Trophoblast cell (in vitro differentiated cells and primary cell): ENCODE data around the gene MAP2.

Experiments
- DNase-seq, 2 donors: peaks; one replicate each; pipeline ENCODE4 v3.0.0-alpha.2; 2016
- H2AFZ ChIP-seq: 2 replicates; pipeline ENCODE4 v1.6.1; 2013; ENCODE audit warnings: low read length, moderate library complexity, mild to moderate bottlenecking; ENCODE audit not compliant: insufficient read depth, poor library complexity
- H2AK5ac ChIP-seq: 2 replicates; pipeline ENCODE4 v1.6.1; 2013; ENCODE audit warnings: mild to moderate bottlenecking, low read length
- H2BK120ac ChIP-seq: 2 replicates; pipeline ENCODE4 v1.6.1; 2013; ENCODE audit warnings: low read length, mild to moderate bottlenecking, moderate library complexity; ENCODE audit not compliant: insufficient read depth, poor library complexity
- H2BK12ac ChIP-seq: 2 replicates; pipeline ENCODE4 v1.6.1; 2013; ENCODE audit warnings: mild to moderate bottlenecking, low read length, moderate library complexity
- H2BK5ac ChIP-seq: 2 replicates; pipeline ENCODE4 v1.6.1; 2013; ENCODE audit warnings: low read length, low read depth, moderate library complexity, mild to moderate bottlenecking; ENCODE audit not compliant: poor library complexity
- H3K14ac ChIP-seq: 2 replicates; pipeline ENCODE4 v1.6.1; 2013; ENCODE audit warnings: mild to moderate bottlenecking, low read length
- H3K18ac ChIP-seq: 2 replicates; pipeline ENCODE4 v1.6.1; 2013; ENCODE audit warnings: mild to moderate bottlenecking, low read length
- H3K23ac ChIP-seq: 2 replicates; pipeline ENCODE4 v1.6.1; 2013; ENCODE audit warnings: low read length
- H3K27ac ChIP-seq: 2 replicates; pipeline ENCODE4 v1.5.1; 2013; ENCODE audit warnings: low read depth, mild to moderate bottlenecking, inconsistent platforms, low read length, moderate library complexity
- H3K27me3 ChIP-seq: 2 replicates; pipeline ENCODE4 v1.6.1; 2013; ENCODE audit warnings: inconsistent platforms, mild to moderate bottlenecking, low read length, moderate library complexity; ENCODE audit not compliant: insufficient read depth
- H3K36me3 ChIP-seq, 2 experiments: 1 replicate in 1 of 2; 2 replicates in 1 of 2; pipeline ENCODE4 v1.6.1; 2013; ENCODE audit warnings: low read length in 2 of 2, mild to moderate bottlenecking in 2 of 2, moderate library complexity in 1 of 2; ENCODE audit not compliant: insufficient read depth in 2 of 2, control insufficient read depth in 1 of 2
- H3K4ac ChIP-seq: 2 replicates; pipeline ENCODE4 v1.6.1; 2013; ENCODE audit warnings: low read depth, mild to moderate bottlenecking, low read length, moderate library complexity
- H3K4me1 ChIP-seq, 2 experiments: 1 replicate in 1 of 2; 2 replicates in 1 of 2; pipeline ENCODE4 v1.6.1; 2013; ENCODE audit warnings: low read length in 2 of 2, mild to moderate bottlenecking in 2 of 2, moderate library complexity in 1 of 2; ENCODE audit not compliant: insufficient read depth in 2 of 2, control insufficient read depth in 1 of 2
- H3K4me2 ChIP-seq: 2 replicates; pipeline ENCODE4 v1.6.1; 2013; ENCODE audit warnings: inconsistent platforms, mild to moderate bottlenecking, low read length, moderate library complexity
- H3K4me3 ChIP-seq: 2 replicates; pipeline ENCODE4 v1.5.1; 2013; ENCODE audit warnings: mild to moderate bottlenecking, low read depth, low read length, inconsistent platforms
- H3K79me1 ChIP-seq: one replicate; pipeline ENCODE4 v1.6.1; 2013; ENCODE audit warnings: low read length
- H3K79me2 ChIP-seq: 2 replicates; pipeline ENCODE4 v1.6.1; 2013; ENCODE audit warnings: low read length, mild to moderate bottlenecking; ENCODE audit not compliant: control insufficient read depth, insufficient read depth, poor library complexity
- H3K9ac ChIP-seq: 2 replicates; pipeline ENCODE4 v1.6.1; 2013; ENCODE audit warnings: mild to moderate bottlenecking, low read length
- H3K9me3 ChIP-seq: 2 replicates; pipeline ENCODE4 v1.6.1; 2013; ENCODE audit warnings: low read depth, mild to moderate bottlenecking, control low read depth, inconsistent platforms, low read length; ENCODE audit not compliant: insufficient read depth
- H4K12ac ChIP-seq: 2 replicates; pipeline ENCODE4 v1.6.1; 2013; ENCODE audit warnings: low read depth, mild to moderate bottlenecking, low read length, moderate library complexity
- H4K8ac ChIP-seq: 2 replicates; pipeline ENCODE4 v1.6.1; 2013; ENCODE audit warnings: low read depth, mild to moderate bottlenecking, low read length, moderate library complexity
- H4K91ac ChIP-seq: one replicate; pipeline ENCODE4 v1.6.1; 2013; ENCODE audit warnings: low read depth, mild to moderate bottlenecking, low read length, moderate library complexity
- WGBS: extraction: QIAGEN DNeasy Blood & Tissue Kit; methylation state at CpG from one replicate; pipeline ENCODE4 v1.1.7; 2013; ENCODE audit warnings: missing lambda C conversion rate; ENCODE audit not compliant: insufficient read length, insufficient coverage; ENCODE audit errors: extremely low coverage; 5-methylcytosine and 5-hydroxymethylcytosine counted together

Gene MAP2

GRCh38 chr2:209536363-209536762, 112.5 kb downstream of the MAP2 start:
- H3K18ac ChIP-seq, result no peak overlapping the region
- H3K9me3 ChIP-seq, result no peaks in the 10 kb centered on the region
- no peak for DNase-seq
- H3K4me3 ChIP-seq, result no peak overlapping the region
- no peak overlapping the region for H3K9ac ChIP-seq
- no peaks in the 10 kb centered on the region for H3K79me1 ChIP-seq
- no peak overlapping the region for H3K23ac ChIP-seq
- no peak overlapping the region for H3K4ac ChIP-seq
- no peak overlapping the region for H3K14ac ChIP-seq
- H2BK5ac ChIP-seq, result no peak overlapping the region
- no peaks in the 10 kb centered on the region for H3K4me1 ChIP-seq
- H3K27me3 ChIP-seq, result no peaks in the 10 kb centered on the region
- H3K27ac ChIP-seq, result no peak overlapping the region
- no peak overlapping the region for H4K12ac ChIP-seq
- no peak overlapping the region for H2BK12ac ChIP-seq
- H3K79me2 ChIP-seq, result no peaks in the 10 kb centered on the region
- no peak overlapping the region for H2AFZ ChIP-seq
- no peak overlapping the region for H2AK5ac ChIP-seq
- H3K36me3 ChIP-seq, result no peaks in the 10 kb centered on the region
- no peak overlapping the region for H2BK120ac ChIP-seq
- WGBS, result no CpG with 5 or more reads among the region's 2 CpGs
- no peak overlapping the region for H3K4me2 ChIP-seq
- no peak overlapping the region for H4K8ac ChIP-seq
- H4K91ac ChIP-seq, result no peak overlapping the region

- no peak for DNase-seq
- Histone ChIP-seq H3K4me2 (no peak overlapping the region), H3K14ac (no peak overlapping the region), H3K9ac (no peak overlapping the region), H3K4me3 (no peak overlapping the region), H4K91ac (no peak overlapping the region), H3K79me2 (no peaks in the 10 kb centered on the region), H3K9me3 (no peaks in the 10 kb centered on the region), H4K12ac (no peak overlapping the region), H3K27me3 (no peaks in the 10 kb centered on the region), H3K18ac (no peak overlapping the region), H3K36me3 (no peaks in the 10 kb centered on the region), H3K23ac (no peak overlapping the region), H2BK5ac (no peak overlapping the region), H2BK12ac (no peak overlapping the region), H4K8ac (no peak overlapping the region), H2AK5ac (no peak overlapping the region), H3K79me1 (no peaks in the 10 kb centered on the region), H2BK120ac (no peak overlapping the region), H3K27ac (no peak overlapping the region), H3K4me1 (no peaks in the 10 kb centered on the region), H3K4ac (no peak overlapping the region), H2AFZ (no peak overlapping the region)
- WGBS, result no CpG with 5 or more reads among the region's 1 CpG
These were observed 123.9 kb downstream of the MAP2 start for GRCh38 chr2:209547726-209548125.

- Histone ChIP-seq H2BK12ac (no peak overlapping the region), H3K27me3 (no peaks in the 10 kb centered on the region), H3K27ac (no peak overlapping the region), H4K91ac (no peak overlapping the region), H2BK5ac (no peak overlapping the region), H3K79me2 (no peaks in the 10 kb centered on the region), H3K14ac (no peak overlapping the region), H3K4me2 (no peak overlapping the region), H3K4ac (no peak overlapping the region), H3K18ac (no peak overlapping the region), H3K4me1 (no peaks in the 10 kb centered on the region), H2BK120ac (no peak overlapping the region), H3K9me3 (no peaks in the 10 kb centered on the region), H2AFZ (no peak overlapping the region), H3K36me3 (no peaks in the 10 kb centered on the region), H2AK5ac (no peak overlapping the region), H3K79me1 (no peaks in the 10 kb centered on the region), H4K8ac (no peak overlapping the region), H4K12ac (no peak overlapping the region), H3K9ac (no peak overlapping the region), H3K23ac (no peak overlapping the region), H3K4me3 (no peak overlapping the region)
- no CpG with 5 or more reads among the region's 3 CpGs for WGBS
- no peak for DNase-seq
These were observed 125.7 kb downstream of the MAP2 start for GRCh38 chr2:209549589-209549988.

GRCh38 chr2:209553913-209554312, 130.1 kb downstream of the MAP2 start:
- H2AFZ ChIP-seq, result no peak overlapping the region
- H3K4me1 ChIP-seq, result no peaks in the 10 kb centered on the region
- no peaks in the 10 kb centered on the region for H3K79me2 ChIP-seq
- H3K18ac ChIP-seq, result no peak overlapping the region
- H3K4me2 ChIP-seq, result no peak overlapping the region
- no peak overlapping the region for H2BK12ac ChIP-seq
- no CpG with 5 or more reads among the region's 3 CpGs for WGBS
- H3K23ac ChIP-seq, result no peak overlapping the region
- no peaks in the 10 kb centered on the region for H3K79me1 ChIP-seq
- H3K14ac ChIP-seq, result no peak overlapping the region
- H2BK120ac ChIP-seq, result no peak overlapping the region
- H3K27me3 ChIP-seq, result no peaks in the 10 kb centered on the region
- H4K8ac ChIP-seq, result no peak overlapping the region
- H3K9me3 ChIP-seq, result no peaks in the 10 kb centered on the region
- DNase-seq, result no peak
- no peak overlapping the region for H3K4me3 ChIP-seq
- no peak overlapping the region for H3K9ac ChIP-seq
- H3K36me3 ChIP-seq, result no peaks in the 10 kb centered on the region
- no peak overlapping the region for H3K4ac ChIP-seq
- no peak overlapping the region for H3K27ac ChIP-seq
- no peak overlapping the region for H2BK5ac ChIP-seq
- no peak overlapping the region for H2AK5ac ChIP-seq
- no peak overlapping the region for H4K91ac ChIP-seq
- H4K12ac ChIP-seq, result no peak overlapping the region
